ENCODE results near the gene LMO1. TPM values are rescaled to one million over a fixed set of nuclear protein-coding genes. Genes with fewer than 3 reads are reported as not detected.

LMO1 gene
- total and polyA plus RNA-seq, 10 of the 15 experiments (the other 5 are each of a cell fraction or from before 2014, with no cell fraction given), result not detected

- H3K27me3 ChIP-seq (replicated peaks in 1 of 2; ENCODE audit: control insufficient read depth in 2 of 2, insufficient read depth in 2 of 2, low read length in 1 of 2), result peaks cover 20 to 31% of the 10 kb centered on the region in 2 experiments
- POLR2A ChIA-PET, result no interaction called here
- 62% methylated on average over 6 of the region's 6 CpGs for WGBS (ENCODE audit: insufficient coverage, insufficient replicate concordance, low lambda C conversion rate, missing lambda C conversion rate)
- no peaks in the 10 kb centered on the region for H3K79me2 ChIP-seq (ENCODE audit: control insufficient read depth, insufficient read depth, low read length)
- intact Hi-C loops (cut with micrococcal nuclease; ENCODE audit: unreplicated experiment), result no loop called here
- no peaks in the 10 kb centered on the region for H4K20me1 ChIP-seq (ENCODE audit: control insufficient read depth, insufficient read depth)
- SMC1A ChIA-PET (ENCODE audit: uncharacterized antibody, unreplicated experiment), result interaction anchor here (2.7 to 2.9 kb wide), 2 partner anchors 72 to 301 kb away, joined by 13 to 20 read pairs; no protein-coding TSS in a partner anchor
- ATAC-seq (no peak), DNase-seq (ENCODE audit: low read depth, low spot score) (no peak), FAIRE-seq (no peak)
- no TSS peak for BruUV-seq (replicated peaks)
- TF ChIP-seq KDM1A (IDR thresholded peaks at IDR 0.05; ENCODE audit: borderline replicate concordance), result no peak
- no peak for TF ChIP-seq TBL1XR1 (IDR thresholded peaks at IDR 0.05; ENCODE audit: low read depth, low read length)
- no peak for TF ChIP-seq RFX5 (IDR thresholded peaks at IDR 0.05; ENCODE audit: low read depth, low read length)
- 0 out of 6 replicates have a peak, but pooled peaks of 1 of the 3 experiments have one; percentile 11 for TF ChIP-seq CTCF (IDR thresholded peaks at IDR 0.05 in 2 of 3, conservative IDR thresholded peaks at IDR 0.05 in 1 of 3; ENCODE audit: control insufficient read depth in 2 of 3, extremely low read depth in 1 of 3, insufficient read depth in 1 of 3, low read depth in 3 of 3, low read length in 3 of 3)
- TF ChIP-seq NR2C1 (IDR thresholded peaks at IDR 0.05), result no peak
- CTCF ChIA-PET, result interaction anchor here (0.9 to 4.4 kb wide), 4 partner anchors 62 to 300 kb away, joined by 3 to 50 read pairs (median 3); no protein-coding TSS in a partner anchor
- H3K27ac ChIP-seq (ENCODE audit: control insufficient read depth, insufficient read depth), result no peak overlapping the region
- H3K4me1 ChIP-seq (ENCODE audit: control insufficient read depth, insufficient read depth, low read length), result no peaks in the 10 kb centered on the region
- RAD21 ChIA-PET (ENCODE audit: unreplicated experiment), result no interaction called here
- in situ Hi-C loops (cut with MboI), result no loop called here
- no peak overlapping the region for H3K4me2 ChIP-seq (ENCODE audit: control insufficient read depth, insufficient read depth)
- no peak overlapping the region for H2AFZ ChIP-seq (ENCODE audit: control insufficient read depth, low read depth, low read length)
- no peak overlapping the region for H3K4me3 ChIP-seq
- H3K9ac ChIP-seq (ENCODE audit: control insufficient read depth, insufficient read depth, low read length), result no peak overlapping the region
- H3K36me3 ChIP-seq (ENCODE audit: control insufficient read depth in 2 of 2, insufficient read depth in 2 of 2, low read length in 1 of 2), result no peaks in the 10 kb centered on the region
- no peaks in the 10 kb centered on the region for H3K9me3 ChIP-seq (replicated peaks; ENCODE audit: control insufficient read depth, insufficient read depth, low read length)
Measured at GRCh38 chr11:8265681-8266241, 2.1 kb upstream of the LMO1 start.

Data from GM12878 (cell line).